Kidney (tissue), 14 donors: ENCODE measurements around the gene SBF1. TPM values are rescaled to one million over a fixed set of nuclear protein-coding genes. Genes with fewer than 3 reads are reported as not detected.
A peak's percentile ranks its signal among the peaks of the same experiment; 100 is the strongest.

Experiments
- DNase-seq, 5 donors: peaks; one replicate each; pipeline ENCODE4 v3.0.0-alpha.2; 2013 to 2020
- FAIRE-seq: peaks from 2 replicates; lab custom pipeline; 2012; peaks lifted over from hg19 to GRCh38; lab: Jason Lieb, UNC
- H3K27ac ChIP-seq, 2 donors: one replicate each; pipeline ENCODE4 v1.7.0; 2013; ENCODE audit warnings: low read depth in 2 of 2, low read length in 2 of 2, inconsistent platforms in 1 of 2
- H3K27me3 ChIP-seq: one replicate; pipeline ENCODE4 v1.7.1; 2013; ENCODE audit warnings: low read length, inconsistent platforms; ENCODE audit not compliant: control insufficient read depth, insufficient read depth
- H3K36me3 ChIP-seq, 3 donors: one replicate each; pipeline versions ENCODE4 v1.7.0 to v1.7.1; 2013; ENCODE audit warnings: low read length in 3 of 3, control low read depth in 1 of 3, inconsistent platforms in 1 of 3; ENCODE audit not compliant: insufficient read depth in 3 of 3, control insufficient read depth in 2 of 3
- H3K4me1 ChIP-seq, 3 donors: one replicate each; pipeline versions ENCODE4 v1.7.0 to v1.7.1; 2013; ENCODE audit warnings: low read length in 3 of 3, inconsistent platforms in 1 of 3, low read depth in 1 of 3; ENCODE audit not compliant: control insufficient read depth in 2 of 3, insufficient read depth in 2 of 3
- H3K4me3 ChIP-seq, 3 donors: one replicate each; pipeline versions ENCODE4 v1.7.0 to v1.8.1; 2013; ENCODE audit warnings: low read length in 3 of 3, control low read depth in 1 of 3, inconsistent platforms in 1 of 3
- H3K9ac ChIP-seq, 3 donors: one replicate each; pipeline versions ENCODE4 v1.7.0 to v1.7.1; 2013; ENCODE audit warnings: low read length in 3 of 3, control low read depth in 1 of 3, inconsistent platforms in 1 of 3
- H3K9me3 ChIP-seq, 3 donors: one replicate each; pipeline versions ENCODE4 v1.7.0 to v1.7.1; 2013; ENCODE audit warnings: low read length in 3 of 3, control low read depth in 1 of 3, inconsistent platforms in 1 of 3; ENCODE audit not compliant: control insufficient read depth in 2 of 3, insufficient read depth in 1 of 3
- CTCF ChIP-seq: IDR thresholded peaks from 3 replicates; pipeline ENCODE4 v1.5.1; 2012; ENCODE audit warnings: mild to moderate bottlenecking, moderate library complexity, borderline replicate concordance; ENCODE audit not compliant: insufficient read depth; ENCODE audit errors: extremely low read depth
- intact Hi-C: fragments of 100-400 bp; cut with DNase I; formaldehyde crosslinking; loops from one replicate; pipeline ENCODE4 v1.11.1; 2022
- polyA plus RNA-seq: library from polyadenylated mRNA; stranded (reverse); fragments of 350-450 nt; fragmentation: Illumina TruSeq; extraction: RNeasy Lipid Tissue Mini Kit (QIAGEN cat#74804); gene quantifications from one replicate; pipeline ENCODE4 v1.2.3, GENCODE V29; 2014; ENCODE audit warnings: low read depth, low replicate concordance; ENCODE audit not compliant: insufficient read depth
- total RNA-seq: library from RNA; stranded (reverse); fragmentation: NEBNext Ultra II Directional; extraction: Animal tissue kit (Norgen Biotek cat#: 25700); gene quantifications from one replicate; pipeline ENCODE4 v1.2.1, GENCODE V29; 2021
- donor health status: control.
- donor health status: control.
- donor health status: control.
- donor health status: control.
- donor health status: control.
- donor health status: DM: yes; HTN: yes; CAD: no.
- donor health status: Normal renal cell carcinoma (clear cell type).

The SBF1 gene
- total and polyA plus RNA-seq, 2 donors from 2014 or later = 18.1 to 73.9 TPM

GRCh38 chr22:50439871-50440331, 34.9 kb downstream of the SBF1 start:
- no peak for TF ChIP-seq CTCF
- Histone ChIP-seq H3K27me3 (no peaks in the 10 kb centered on the region), H3K4me1 (peaks cover 0 to 14% (median 11%) of the 10 kb centered on the region in 3 donors), H3K9ac (no peak overlapping the region), H3K4me3 (no peak overlapping the region), H3K36me3 (peaks cover 0 to 24% (median 15%) of the 10 kb centered on the region in 3 donors), H3K27ac (no peak overlapping the region), H3K9me3 (no peaks in the 10 kb centered on the region)
- DNase-seq (peak in 1 of 5 donors; percentile 59), FAIRE-seq (no peak)
- intact Hi-C loops = no loop called here

DNA sequence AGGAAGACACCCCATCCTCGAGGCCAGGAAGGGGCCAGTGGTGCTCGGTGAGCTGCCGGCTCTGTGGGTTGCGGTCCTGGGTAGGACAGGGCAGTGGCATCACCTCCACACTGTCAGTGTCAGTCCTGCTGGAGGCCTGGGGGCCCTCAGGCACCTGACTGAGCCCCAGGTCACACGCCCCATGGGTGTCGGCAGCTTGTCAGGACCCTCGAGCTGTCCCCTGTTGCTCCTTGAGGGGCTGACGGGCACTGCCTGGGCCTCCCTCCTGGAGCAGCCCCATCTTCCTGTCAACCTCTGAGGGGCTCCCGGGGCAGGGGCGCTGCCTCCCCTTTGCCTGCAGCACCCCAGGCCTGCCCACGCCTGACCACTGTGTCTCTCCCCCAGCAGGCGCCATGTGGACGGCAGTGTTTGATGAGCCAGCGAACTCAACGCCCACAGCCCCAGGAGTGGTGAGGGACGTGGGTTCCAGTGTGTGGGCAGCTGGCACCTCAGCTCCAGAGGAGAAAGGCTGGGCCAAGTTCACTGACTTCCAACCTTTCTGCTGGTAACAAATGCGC, 35.4 kb downstream of the SBF1 start:
- DNase-seq (peak in 1 of 5 donors; percentile 69), FAIRE-seq (no peak)
- no peak for TF ChIP-seq CTCF
- intact Hi-C loops = no loop called here
- Histone ChIP-seq H3K9me3 (no peaks in the 10 kb centered on the region), H3K4me1 (peaks cover 0 to 11% (median 8%) of the 10 kb centered on the region in 3 donors), H3K36me3 (peaks cover 0 to 25% (median 15%) of the 10 kb centered on the region in 3 donors), H3K9ac (no peak overlapping the region), H3K4me3 (no peak overlapping the region), H3K27me3 (no peaks in the 10 kb centered on the region), H3K27ac (no peak overlapping the region)

GRCh38 chr22:50438305-50439275, 36.2 kb downstream of the SBF1 start:
- TF ChIP-seq CTCF = no peak
- Histone ChIP-seq H3K27ac (no peak overlapping the region), H3K4me1 (peaks cover 0 to 6% (median 4%) of the 10 kb centered on the region in 3 donors), H3K4me3 (no peak overlapping the region), H3K9me3 (no peaks in the 10 kb centered on the region), H3K36me3 (peaks cover 0 to 25% (median 15%) of the 10 kb centered on the region in 3 donors), H3K9ac (no peak overlapping the region), H3K27me3 (no peaks in the 10 kb centered on the region)
- peak in 1 of 5 donors; percentile 73 for DNase-seq
- intact Hi-C loops = no loop called here
- FAIRE-seq = no peak
